Posterior vena cava (tissue), 2 donors: ENCODE results near the gene HLX. TPM values are rescaled to one million over a fixed set of nuclear protein-coding genes. Genes with fewer than 3 reads are reported as not detected.

ENCODE experiments used
- DNase-seq: peaks from one replicate; pipeline ENCODE4 v3.0.0-alpha.2; 2020; ENCODE audit warnings: low spot score
- intact Hi-C, 2 donors: fragments of 100-400 bp; cut with DNase I; formaldehyde crosslinking; loops; one replicate each; pipeline versions ENCODE4 v1.14.1 to v1.14.2; 2022 to 2023
- total RNA-seq, 2 donors: library from RNA; stranded (reverse); fragmentation: NEBNext Ultra II Directional; extraction: Animal tissue kit (Norgen Biotek cat#: 25700); gene quantifications; one replicate each; pipeline ENCODE4 v1.2.1, GENCODE V29; 2021
- donor health status: DM: yes; HTN: yes; CAD: no.
- donor health status: DM: yes; HTN: yes; CAD: no.

Gene HLX
- total RNA-seq, 2 donors from 2014 or later: 16.2 to 22.1 TPM

DNA sequence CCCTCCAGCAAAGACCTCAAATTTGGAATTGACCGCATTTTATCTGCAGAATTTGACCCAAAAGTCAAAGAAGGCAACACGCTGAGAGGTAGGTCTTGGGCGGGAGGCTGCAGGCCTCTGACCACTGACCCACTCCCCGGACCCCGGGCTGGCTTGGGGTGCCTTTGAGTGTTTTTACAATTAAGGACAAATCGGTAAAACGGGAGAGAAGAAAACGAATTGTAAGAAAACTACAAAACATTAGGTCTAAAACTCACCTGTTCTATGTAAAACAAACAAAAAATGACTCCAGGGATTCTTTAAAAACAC, 1.1 kb downstream of the HLX start:
- peak; percentile 70 for DNase-seq
- intact Hi-C loops: no loop called here

DNA sequence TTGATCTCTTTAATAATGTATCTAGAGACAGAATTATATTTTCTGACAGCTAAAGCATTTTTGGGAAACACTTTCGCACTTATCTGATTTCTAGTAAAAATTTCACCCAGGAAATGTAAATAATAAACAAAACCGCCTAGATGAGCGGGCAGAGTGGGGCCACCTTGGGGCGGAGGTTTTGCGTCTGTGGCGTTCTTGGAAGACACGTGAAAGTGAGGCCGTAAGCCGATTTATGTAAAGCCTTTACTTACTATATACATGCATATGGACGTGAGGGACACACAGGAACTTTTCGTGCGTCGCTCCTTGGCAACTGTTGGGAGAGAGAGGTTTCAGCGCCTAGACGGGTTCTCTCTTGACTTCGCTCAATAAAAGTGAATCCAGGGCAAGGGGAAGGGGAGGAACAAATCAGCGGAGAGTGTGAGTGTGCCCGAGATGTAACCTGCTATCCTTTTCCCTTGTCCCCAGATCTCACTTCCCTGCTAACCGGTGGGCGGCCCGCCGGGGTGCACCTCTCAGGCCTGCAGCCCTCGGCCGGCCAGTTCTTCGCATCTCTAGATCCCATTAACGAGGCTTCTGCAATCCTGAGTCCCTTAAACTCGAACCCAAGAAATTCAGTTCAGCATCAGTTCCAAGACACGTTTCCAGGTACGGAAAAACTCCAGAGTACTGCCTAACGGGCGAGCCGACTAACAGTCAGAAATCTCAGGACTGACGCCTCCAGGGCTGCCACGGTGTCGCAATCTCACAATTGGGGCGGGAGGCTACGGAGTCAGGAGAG, 1.7 kb downstream of the HLX start:
- intact Hi-C loops: no loop called here
- DNase-seq: peak; percentile 96

DNA sequence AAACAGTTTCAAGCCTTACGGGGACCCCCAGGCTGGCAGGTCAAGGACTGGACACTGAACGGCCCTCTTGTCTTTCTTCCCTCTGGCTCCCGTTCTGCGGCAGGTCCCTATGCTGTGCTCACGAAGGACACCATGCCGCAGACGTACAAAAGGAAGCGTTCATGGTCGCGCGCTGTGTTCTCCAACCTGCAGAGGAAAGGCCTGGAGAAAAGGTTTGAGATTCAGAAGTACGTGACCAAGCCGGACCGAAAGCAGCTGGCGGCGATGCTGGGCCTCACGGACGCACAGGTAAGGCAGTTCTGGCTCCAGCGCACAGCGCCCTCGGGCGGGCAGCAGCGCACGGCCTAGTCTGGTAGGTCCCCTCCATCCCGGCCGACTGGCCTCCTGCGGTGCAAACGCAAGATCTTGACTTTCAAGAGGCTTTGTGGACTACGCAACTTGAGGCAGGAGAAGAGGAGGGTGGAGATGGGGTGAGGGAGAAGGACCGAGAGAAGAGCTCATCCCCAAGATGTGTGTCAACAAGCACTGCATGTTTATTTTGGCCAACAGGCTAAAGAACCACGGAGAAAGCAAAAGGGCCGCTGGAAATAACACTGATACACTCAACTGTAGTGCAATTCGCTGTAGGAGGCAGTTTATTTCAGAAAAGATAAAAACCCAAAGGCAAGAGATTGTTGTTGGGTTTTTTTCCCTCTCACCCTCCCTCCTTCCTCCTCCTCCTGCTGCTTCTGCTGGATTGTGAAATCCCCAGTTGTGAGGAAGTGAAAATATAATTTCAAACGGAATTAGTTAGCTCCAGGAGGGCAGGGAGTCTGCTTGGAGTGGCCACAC, 3.0 kb downstream of the HLX start:
- peak; percentile 88 for DNase-seq
- intact Hi-C loops: no loop called here

DNA sequence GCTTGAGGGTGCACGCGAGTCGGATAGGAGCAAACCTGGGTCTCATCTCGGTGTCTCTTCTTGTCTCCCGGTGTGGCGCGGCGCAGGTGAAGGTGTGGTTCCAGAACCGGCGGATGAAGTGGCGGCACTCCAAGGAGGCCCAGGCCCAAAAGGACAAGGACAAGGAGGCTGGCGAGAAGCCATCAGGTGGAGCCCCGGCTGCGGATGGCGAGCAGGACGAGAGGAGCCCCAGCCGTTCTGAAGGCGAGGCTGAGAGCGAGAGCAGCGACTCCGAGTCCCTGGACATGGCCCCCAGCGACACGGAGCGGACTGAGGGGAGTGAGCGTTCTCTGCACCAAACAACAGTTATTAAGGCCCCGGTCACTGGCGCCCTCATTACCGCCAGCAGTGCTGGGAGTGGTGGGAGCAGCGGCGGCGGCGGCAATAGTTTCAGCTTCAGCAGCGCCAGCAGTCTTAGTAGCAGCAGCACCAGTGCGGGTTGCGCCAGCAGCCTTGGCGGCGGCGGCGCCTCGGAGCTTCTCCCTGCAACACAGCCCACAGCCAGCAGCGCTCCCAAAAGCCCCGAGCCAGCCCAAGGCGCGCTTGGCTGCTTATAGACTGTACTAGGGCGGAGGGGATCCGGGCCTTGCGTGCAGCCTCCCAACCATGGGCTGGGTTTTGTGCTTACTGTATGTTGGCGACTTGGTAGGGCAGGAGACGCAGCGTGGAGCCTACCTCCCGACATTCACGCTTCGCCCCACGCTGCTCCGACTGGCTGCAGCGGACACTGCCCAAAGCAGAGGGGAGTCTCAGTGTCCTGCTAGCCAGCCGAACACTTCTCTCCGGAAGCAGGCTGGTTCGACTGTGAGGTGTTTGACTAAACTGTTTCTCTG, 5.1 kb downstream of the HLX start:
- DNase-seq: no peak
- intact Hi-C loops: no loop called here

DNA sequence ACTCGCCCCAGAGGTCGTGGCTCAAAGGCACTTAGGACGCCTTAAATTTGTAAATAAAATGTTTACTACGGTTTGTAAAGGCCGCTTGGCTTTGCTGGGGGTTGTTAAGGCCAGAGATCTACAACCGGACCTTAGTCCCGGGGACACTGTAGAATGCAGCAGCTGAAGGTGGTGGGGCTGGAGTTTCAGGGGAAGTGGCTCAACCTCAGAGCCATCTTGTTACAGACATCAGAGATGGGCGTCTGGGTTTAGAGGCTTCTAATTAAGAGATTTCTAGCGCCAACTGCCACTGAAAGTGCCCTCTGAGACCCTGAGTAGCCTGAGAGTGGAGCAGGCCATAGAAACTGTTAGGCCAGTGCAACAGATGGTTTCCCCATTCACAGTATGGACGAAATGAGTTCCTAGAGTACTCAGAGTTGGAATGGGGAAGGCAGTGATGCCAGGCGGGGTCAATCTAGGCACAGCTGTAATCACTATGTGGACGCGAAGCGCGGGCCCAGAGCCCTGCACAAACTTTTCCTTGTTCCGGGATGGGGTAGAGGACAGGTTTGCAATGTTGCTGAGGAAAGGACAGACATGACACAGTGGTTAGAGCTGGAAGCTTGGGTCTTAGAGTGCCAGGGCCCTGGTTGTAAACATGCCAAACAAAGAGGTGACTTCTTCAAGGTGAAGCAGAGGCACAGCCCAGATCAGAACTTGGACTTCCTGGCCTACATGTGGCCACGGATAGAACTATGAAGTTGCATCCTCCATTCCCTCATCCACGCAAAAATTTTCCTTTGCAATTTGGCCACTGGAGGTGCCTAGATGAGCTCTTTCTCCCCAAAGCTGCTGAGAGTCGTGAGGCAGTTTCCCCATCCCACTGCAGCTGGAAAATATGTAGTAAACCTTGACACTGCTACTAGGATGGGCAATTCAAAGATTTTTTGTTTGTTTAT, 6.0 kb downstream of the HLX start:
- intact Hi-C loops: loop anchor here in 1 of 2 donors (5.0 kb wide), 1 partner anchor 317 kb away; no protein-coding TSS in a partner anchor
- no peak for DNase-seq

DNA sequence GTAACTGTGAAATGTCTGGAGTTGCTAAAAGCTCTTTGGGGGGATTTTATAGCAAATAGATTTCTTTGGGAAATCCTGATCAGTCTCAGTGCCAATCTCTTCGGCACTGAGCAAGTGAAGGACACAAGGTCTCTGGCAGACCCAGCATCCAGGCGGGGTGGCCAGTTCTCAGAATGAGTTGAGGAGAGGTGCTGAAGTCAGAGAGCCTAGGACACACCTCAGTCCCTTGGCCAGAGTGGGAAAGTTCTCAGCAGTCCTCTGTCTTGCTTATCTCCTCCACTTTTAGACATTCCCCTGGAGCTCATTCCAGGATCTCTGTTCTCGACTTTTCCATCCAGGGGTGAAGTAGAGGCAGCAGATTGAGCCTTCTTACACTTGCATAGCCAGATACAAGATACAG, 6.7 kb downstream of the HLX start:
- intact Hi-C loops: loop anchor here in 1 of 2 donors (5.0 kb wide), 1 partner anchor 316 kb away; no protein-coding TSS in a partner anchor
- DNase-seq: no peak

DNA sequence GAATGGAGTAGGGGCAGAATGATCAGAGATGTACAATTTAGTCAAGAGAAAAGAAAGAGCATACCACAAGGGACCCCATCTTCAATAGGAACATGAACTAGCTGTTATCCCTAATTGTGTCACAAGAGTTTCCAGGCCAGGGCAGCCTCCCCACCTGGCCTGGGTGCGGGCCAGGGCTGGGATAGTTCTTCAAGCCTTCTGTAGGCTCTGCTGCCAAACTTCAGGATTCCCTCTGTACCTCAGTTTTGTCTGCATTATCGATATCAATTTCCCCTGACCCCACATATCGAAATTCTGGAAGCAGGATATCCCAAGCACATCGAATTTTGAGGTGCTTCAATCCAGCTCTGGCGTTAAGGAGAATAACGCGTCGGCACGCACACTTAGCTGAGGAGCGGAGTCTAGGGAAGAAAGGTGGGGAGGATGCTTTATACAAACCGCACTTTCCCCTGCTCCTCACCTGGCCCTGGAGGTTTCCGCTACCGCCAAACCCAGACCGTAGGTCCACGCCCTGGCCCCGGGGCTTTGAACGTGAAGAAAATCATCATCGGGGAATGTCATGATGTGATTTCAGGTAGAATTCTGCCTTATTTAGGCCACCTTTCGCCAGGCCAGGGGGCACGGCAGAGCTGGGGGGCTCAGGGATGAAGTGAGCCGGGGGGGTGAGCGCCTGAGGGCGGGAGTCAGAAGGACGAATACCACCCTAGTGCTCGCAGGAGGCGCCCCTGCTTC, 7.4 kb downstream of the HLX start:
- intact Hi-C loops: loop anchor here in 1 of 2 donors (5.0 kb wide), 1 partner anchor 316 kb away; no protein-coding TSS in a partner anchor
- no peak for DNase-seq

DNA sequence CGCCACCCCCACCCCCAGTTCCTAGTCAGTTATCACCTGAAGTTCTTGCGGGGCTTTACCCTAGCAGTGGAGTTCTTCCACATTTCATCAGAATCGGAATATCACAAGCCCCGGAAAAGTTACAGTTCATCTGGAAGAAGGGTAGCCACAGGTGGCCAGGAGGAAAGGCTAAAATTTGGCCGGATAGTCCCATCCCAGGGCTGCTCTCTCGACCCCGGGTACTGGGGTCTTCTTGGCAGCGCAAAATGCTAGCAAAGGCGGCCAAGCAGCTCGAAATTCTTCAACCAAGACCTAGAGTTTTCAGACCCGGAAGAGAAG, 7.9 kb downstream of the HLX start:
- intact Hi-C loops: loop anchor here in 1 of 2 donors (5.0 kb wide), 1 partner anchor 315 kb away; no protein-coding TSS in a partner anchor
- no peak for DNase-seq

DNA sequence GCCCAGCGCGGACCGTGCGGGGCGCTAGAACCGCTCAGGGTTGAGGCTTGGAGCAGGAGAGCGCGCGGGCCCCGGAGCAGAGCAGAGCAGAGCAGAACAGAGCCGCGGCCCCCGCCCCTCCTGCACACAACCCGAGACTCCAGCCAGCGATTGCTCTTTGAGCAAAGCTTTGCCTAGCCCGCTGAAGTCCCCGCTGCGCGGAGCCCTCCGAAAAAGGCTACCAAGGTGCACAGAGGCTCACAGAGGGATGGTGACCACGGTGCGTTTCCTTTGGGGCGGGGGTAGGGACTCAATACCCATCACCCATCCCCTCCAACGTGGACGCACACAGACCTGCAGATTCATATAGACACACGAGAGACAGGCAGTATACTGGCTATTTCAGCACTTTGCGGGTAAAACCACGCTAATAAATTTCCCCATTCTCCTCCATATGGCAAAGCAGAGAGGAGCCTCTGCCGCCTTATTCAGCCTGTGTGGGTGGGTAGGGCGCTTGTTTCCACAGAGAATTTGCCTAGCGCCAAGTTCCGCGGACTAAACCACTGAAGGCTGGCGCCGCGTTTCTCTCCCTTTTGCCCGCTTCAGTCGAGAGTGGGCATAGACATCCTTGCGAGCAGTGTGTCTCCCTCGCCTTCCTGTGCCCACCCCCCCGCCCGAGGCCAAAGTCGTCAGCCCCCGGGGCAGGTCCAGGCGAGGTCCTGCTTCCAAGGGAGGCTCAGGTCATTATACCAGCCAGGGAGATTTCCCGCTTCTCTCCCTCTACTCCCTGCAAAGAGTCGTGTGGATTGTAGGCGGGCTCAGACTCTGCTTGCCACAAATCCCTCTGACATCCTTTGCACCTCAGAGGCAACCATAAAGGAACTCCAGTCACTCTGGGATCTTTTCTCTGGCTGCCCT, 8.5 kb downstream of the HLX start:
- peak; percentile 88 for DNase-seq
- intact Hi-C loops: loop anchor here in 1 of 2 donors (5.0 kb wide), 1 partner anchor 315 kb away; no protein-coding TSS in a partner anchor

DNA sequence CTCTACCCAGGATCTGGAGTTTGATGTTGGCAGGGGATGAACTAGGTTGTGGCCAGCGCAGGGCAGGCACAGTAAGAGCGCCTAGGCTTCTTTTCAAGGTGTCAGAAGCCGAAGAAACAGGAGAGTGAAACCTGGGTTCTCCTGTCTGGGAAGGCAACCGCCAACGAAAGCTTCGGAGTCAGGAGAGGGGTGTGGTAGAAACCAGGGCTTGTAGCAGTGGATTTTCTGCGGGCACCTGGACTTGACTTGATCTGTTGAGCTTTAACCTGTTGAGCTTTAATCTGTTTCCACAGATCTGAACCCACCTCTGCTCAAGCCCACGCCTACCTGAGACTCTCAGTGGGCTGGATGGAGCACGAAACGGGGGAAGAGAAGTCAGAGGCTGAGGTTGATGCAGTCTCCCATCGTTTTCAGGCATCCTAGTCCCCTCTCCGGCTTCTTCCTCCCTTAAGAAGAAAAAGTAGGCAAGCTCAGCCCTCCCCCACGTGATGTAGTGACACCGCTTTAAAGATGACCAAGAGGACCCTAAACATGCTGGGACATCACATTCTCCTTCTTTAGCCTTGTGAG, 9.3 kb downstream of the HLX start:
- intact Hi-C loops: loop anchor here in 1 of 2 donors (5.0 kb wide), 1 partner anchor 314 kb away; no protein-coding TSS in a partner anchor
- DNase-seq: no peak

DNA sequence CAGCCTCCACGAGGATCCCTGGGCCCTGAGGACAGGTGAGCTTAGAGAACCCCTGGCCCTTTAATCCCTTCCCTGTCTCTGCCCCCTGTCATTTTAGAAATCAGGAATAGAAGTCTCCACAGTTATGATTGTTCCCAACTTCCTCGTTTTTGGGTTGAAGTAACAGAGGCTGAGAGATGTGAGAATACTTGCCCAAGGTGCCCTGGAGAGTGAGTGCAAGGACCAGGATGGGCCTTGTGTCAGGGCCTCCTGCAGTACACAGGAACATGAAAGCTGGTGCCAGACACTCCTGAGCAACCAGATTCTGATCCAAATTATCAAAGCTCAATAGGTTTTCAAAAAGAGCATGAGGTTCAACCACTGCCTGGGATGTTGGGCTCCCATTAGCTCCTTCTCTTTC, 10.1 kb downstream of the HLX start:
- intact Hi-C loops: loop anchor here in 1 of 2 donors (5.0 kb wide), 1 partner anchor 313 kb away; no protein-coding TSS in a partner anchor

DNA sequence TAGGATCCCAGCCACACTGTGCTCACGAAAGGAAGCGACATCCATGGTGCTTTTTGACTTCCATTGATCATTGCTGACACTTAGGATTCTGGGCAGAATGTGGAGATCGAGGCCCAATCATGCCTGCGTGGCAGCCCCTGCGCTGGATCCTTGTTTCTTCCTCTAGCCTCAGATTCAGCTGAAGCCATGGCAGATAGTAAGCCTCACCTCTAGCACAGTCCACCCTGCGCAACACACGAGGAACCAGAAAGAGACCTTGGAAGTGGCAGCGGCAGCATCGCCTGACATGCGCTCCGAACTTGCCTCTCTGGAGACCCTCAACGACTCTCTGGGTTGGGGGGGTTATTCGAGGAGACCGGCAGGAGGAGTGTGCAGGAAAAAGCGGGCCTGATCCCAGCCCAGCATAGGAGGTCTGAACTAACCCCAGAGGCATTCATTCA, 10.6 kb downstream of the HLX start:
- DNase-seq: no peak
- intact Hi-C loops: loop anchor here in 1 of 2 donors (5.0 kb wide), 1 partner anchor 312 kb away; no protein-coding TSS in a partner anchor

More for the DNA sequence above, 10.1 kb downstream of the HLX start:
- DNase-seq: no peak

DNA sequence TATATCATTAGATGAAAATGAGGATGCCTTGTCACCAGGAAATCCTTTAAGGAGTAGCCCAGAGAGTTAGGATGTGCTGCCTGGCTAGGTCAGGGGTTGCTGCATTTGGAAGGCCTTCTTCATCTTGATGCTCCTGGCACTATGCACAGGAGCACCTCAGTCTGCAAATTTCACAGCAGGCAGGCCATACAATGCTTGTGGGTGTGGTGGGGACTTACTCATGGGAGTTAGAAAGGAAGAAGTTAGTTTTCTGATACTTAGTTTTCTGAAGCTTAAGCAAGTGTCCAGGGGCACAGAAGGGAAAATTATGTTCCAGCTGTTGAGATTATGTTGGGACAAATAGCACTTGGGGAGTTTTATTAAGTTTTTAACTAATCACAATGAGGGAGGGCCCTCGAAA, 11.4 kb downstream of the HLX start:
- intact Hi-C loops: no loop called here
- DNase-seq: no peak

DNA sequence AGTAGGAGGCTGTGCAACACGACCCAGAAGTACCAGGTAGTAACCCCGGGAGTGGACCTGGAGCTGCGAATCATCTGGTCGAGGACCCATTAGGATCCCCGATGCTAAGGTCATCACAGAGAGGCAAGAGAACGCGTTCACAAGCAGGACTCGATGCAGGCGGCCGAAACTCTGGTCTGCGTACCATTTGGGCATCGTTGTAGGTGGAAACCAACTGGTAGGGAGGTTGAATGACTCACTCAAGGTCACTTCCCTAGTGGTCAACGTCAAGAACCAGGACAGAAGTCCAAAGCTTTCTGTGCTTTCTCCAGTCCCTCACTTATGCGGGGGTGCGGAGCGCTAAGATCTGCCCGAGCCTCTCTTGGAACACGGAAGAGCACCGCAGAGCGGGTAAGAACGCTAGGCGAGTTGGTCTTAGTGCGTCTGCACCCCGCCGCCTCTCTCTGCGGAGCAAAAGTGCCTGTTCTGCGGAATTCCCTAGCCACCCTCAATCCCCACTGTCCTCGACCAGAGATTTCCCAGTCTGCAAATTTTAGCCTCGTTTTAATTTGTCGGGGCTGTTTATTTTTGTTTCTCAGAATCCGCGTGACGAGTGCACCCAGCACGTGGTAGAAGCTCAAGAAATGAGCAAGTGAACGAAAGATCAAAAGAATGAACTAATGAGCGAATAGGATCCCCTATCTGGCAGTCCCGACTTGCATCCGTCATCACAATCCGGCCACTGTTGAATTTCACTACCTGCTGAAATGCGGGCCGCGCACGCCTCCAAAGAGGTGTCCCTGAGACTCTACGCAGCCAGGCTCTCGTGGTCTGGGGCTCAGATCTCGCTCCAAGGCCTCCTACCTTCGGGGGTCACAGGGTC, 12.2 kb downstream of the HLX start:
- intact Hi-C loops: no loop called here
- DNase-seq: no peak

DNA sequence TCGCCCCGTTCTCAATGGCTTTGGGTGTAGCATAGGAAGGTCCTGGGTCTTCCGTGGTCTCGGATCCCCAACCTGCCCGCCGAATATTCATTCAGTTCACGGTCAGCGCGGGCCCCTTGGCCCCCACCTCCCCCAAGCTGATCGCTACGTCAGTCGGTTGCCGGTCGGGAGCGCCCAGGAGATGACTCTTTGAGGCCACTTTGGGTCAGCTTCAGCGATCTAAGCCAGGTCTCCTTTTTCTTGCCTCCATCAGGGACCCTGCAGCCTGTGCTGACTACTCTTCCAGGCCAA, 12.8 kb downstream of the HLX start:
- intact Hi-C loops: no loop called here

More for the DNA sequence above, 12.8 kb downstream of the HLX start:
- DNase-seq: no peak
